HG03175 (cell line): Measurements from ENCODE around the gene FAF1.
A peak's percentile ranks its signal among the peaks of the same experiment; 100 is the strongest.

Experiments
- ATAC-seq: cut with Tn5 transposase; IDR thresholded peaks from one replicate; pipeline ENCODE4 v1.9.1; 2021; ENCODE audit warnings: mild to moderate bottlenecking, moderate library complexity; ENCODE audit not compliant: unreplicated experiment

The FAF1 gene

GRCh38 chr1:50978852-50979781, 19.1 kb upstream of the FAF1 start:
- no peak for ATAC-seq

GRCh38 chr1:50978144-50978851, 18.2 kb upstream of the FAF1 start:
- ATAC-seq, result peak; percentile 40

GRCh38 chr1:50977575-50978143, 17.6 kb upstream of the FAF1 start:
- peak; percentile 57 for ATAC-seq

GRCh38 chr1:50976890-50977574, 17.0 kb upstream of the FAF1 start:
- ATAC-seq, result peak; percentile 59

DNA sequence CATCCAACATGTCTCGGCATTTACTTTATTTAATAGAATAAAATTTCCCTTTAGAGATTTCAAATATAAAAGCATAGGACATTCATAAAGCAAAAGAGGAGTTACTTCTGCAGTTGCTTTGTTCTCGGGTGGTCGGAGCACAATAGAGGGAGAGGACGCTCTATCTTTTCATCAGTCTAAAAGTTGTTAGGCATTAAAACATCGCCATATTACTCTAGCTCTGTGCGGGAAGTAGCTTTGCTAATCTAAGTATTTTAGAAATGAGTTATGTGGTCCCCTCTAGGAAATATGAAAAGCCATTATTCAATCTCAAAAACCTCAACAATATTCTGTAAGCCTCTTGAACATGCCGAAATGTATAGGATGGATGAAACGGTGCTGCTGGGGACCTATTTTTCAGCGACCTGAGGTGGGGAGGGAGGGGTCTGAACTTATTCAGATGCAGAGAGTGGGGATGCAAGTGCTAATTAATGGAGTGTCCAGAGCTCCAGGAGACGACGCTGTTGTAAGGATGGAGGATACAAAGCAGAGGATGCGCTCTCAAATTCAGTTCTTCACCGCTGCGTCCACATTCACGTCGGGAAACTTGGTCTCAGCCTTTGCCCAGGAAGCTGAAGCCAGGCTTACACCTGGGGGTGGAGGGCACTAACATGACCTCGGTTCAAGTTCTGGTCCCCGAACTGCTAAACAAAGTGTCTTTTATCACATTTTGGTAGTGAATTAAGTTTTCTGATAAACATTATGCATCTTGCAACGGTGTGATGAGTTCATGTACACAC, 16.2 kb upstream of the FAF1 start:
- ATAC-seq, result no peak

DNA sequence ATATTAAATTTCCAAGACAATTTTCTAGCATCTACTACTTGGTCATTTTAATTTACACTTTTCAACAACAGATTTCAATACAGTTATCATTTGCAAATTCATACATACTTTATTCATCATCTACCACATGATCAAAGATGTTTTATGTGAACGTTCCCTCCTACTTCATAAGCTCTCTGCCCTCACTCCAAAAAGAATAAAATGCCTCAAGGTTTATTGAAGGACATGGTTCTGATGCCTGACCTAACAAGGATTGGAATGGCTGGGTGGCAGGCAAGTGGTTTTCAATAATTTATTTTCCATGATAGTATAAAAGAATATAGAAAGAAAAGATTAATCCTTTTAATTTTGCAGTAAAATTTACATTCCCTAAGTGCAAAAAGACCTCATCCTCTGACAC, 15.4 kb upstream of the FAF1 start:
- no peak for ATAC-seq

DNA sequence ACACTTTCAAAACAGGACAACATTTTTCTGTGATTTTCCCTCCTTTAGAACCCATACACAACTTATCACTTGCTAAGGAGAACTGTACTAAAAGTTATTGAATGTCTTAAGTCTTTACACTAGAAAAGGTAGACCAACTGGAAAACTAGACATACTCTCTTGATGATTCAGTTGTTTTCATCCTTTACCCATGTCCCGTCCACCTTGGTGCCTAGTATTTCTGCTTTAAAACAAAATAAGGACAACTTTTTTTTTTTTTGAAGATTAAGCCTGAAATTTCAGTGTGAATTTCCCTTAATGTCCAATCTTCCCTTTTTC, 14.5 kb upstream of the FAF1 start:
- ATAC-seq, result no peak

DNA sequence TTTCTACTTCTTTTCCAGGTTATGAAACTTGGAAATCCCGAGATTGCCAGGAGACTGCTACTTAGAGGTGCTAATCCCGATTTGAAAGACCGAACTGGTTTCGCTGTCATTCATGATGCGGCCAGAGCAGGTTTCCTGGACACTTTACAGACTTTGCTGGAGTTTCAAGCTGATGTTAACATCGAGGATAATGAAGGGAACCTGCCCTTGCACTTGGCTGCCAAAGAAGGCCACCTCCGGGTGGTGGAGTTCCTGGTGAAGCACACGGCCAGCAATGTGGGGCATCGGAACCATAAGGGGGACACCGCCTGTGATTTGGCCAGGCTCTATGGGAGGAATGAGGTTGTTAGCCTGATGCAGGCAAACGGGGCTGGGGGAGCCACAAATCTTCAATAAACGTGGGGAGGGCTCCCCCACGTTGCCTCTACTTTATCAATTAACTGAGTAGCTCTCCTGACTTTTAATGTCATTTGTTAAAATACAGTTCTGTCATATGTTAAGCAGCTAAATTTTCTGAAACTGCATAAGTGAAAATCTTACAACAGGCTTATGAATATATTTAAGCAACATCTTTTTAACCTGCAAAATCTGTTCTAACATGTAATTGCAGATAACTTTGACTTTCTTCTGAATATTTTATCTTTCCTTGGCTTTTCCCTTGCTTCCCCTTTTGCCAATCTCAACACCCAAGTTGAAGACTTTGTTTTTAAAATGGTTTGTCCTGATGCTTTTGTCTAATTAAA, 14.0 kb upstream of the FAF1 start:
- no peak for ATAC-seq

GRCh38 chr1:50973255-50973654, 13.2 kb upstream of the FAF1 start:
- no peak for ATAC-seq

DNA sequence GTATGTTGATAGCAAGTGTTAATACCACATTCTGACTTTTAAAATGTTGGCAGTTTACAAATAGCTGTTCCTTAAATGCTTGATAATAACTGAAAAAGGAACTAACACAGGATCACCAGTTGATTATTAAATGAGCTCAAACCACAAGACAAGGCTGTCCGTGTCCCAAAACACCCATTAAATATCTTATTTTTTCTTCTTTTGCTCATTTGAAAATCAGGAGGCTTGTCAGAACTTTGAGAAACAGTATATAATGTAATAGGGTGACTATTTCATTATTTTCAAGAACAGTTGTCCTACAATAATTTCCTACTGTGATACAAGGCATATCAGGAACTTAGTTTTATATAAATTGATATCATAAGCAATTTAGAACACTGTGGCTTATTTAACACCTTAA, 12.7 kb upstream of the FAF1 start:
- no peak for ATAC-seq

DNA sequence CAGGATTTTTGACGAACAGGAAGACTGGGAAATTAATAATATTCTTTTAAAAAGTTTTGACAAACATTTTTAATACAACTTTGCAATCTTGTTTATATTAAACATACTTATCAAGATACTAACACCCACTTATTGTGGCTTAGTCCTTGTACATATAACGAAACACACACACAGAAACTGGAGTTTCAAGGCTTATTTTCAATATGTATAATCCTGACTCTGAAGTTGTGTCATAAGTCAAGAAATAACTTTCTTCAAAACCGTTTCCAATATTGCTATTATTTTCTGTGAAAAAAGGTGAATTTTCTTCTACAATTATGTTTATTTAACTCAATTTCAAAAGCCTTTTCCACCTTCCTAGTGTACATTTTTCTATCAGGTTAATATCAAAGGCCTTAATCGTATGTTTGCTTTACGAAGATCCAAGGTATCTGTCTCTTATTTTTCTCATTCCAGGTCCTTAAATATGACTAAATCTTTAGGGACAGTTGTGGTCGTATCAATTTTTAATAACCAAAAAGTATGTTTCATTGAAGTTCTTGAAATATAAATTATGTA, 11.8 kb upstream of the FAF1 start:
- no peak for ATAC-seq

DNA sequence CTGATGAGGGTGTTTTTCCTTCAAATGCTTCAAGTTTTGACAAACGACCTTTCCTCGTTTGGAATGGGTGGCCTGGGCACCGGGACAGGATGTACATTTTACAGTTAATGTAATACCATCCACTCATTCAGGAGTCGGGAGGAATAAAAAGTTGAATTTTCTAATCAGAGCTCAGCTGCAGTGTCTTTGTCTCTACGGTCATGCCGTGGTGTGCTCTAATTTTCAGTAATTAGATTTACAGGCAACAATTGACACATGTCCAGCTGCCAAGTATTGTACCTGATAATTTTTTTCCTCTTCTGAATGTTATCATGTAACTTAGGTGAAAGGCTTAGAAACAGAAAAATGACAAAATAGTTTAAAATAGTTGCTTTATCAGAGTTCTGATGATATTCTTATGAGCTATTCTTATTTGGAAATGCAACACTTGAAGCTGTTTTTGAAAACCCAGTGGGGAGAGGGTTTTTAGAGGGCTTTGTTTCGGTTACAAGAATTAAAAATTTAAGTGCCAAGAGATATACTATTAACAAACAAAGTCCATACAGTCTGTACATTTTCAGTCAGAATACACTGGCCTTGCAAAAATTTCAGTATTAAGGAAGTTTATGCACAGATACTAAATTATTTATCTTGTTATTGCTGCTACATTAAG, 11.0 kb upstream of the FAF1 start:
- ATAC-seq, result no peak

DNA sequence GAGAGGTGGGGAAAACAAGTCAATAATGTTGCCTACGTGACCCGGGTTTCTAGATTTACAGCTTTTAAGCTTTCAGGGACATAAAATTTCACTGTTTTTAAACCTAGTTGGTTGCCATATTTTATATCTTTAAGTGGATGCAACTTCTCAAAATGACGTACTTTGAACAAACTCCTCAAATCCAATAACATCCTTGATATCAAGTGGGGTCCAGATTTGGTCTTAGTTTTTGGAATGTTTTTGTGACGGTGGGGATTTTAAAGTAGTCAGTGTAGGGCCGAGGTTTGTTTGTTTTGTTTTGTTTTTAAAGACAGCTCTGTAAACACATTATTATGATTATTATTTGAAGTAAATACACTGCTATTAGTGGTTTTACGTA, 10.4 kb upstream of the FAF1 start:
- ATAC-seq, result no peak

- peak; percentile 27 for ATAC-seq
Measured at GRCh38 chr1:50969611-50970508, 9.8 kb upstream of the FAF1 start, which contains the start of gene CDKN2C. Gene CDKN2C, plus strand, starts transcription at chr1:50970245. Its CDS starts 124 bp downstream, at chr1:50970369.

GRCh38 chr1:50968821-50969610, 8.9 kb upstream of the FAF1 start:
- peak; percentile 22 for ATAC-seq

DNA sequence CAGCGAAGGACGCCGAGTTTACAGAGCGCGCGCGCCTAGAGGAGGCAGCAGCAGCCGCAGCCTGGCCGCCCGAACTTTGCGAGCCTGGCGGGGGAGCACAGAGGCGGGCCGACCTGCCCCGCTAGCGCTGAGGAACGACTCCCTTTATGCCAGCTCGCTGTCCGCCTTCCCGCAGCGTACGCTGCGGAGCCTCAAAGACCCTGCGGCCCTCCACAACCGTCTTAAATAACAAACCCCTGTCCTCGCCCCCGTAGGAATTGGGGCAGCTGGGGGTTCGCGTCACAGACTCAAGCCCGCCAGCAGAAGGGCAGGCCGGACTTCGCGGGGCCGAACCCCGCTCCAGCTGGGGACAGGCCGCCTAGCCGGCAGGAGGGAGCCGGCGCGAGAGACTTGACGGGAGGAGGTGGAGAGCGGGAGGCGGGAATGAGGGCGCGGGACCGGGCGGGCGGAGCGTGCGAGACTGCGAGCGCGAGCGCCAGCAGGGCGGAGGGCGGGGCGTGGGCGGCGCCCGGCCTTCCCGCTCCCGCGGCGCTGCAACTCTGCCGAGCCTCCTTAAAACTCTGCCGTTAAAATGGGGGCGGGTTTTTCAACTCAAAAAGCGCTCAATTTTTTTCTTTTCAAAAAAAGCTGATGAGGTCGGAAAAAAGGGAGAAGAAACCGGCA, 8.2 kb upstream of the FAF1 start:
- ATAC-seq, result peak; percentile 71
